Neural cell (in vitro differentiated cells): Measurements from ENCODE around the gene ABCB8. TPM values are rescaled to one million over a fixed set of nuclear protein-coding genes. Genes with fewer than 3 reads are reported as not detected.

Source experiments
- H2AFZ ChIP-seq: fragments of 200-600, 300-800 bp; sonication (generic), shearing (Covaris generic); 2 replicates; pipeline ENCODE4 v1.6.0; 2014; ENCODE audit warnings: low read depth, mild to moderate bottlenecking, antibody characterized with exemption, low read length, moderate library complexity
- H3F3A ChIP-seq: fragments of 200-600 bp; shearing (Covaris generic); 2 replicates; pipeline ENCODE4 v1.6.1; 2016; ENCODE audit warnings: mild to moderate bottlenecking, moderate library complexity, mixed read lengths, antibody characterized with exemption, low read length; ENCODE audit not compliant: insufficient read depth, poor library complexity, severe bottlenecking
- H3K27ac ChIP-seq: fragments of 200-600, 300-800 bp; sonication (generic), shearing (Covaris generic); 2 replicates; pipeline ENCODE4 v1.5.1; 2014; ENCODE audit warnings: mild to moderate bottlenecking, low read length, moderate library complexity
- H3K27me3 ChIP-seq: fragments of 300-800, 200-600 bp; sonication (generic), shearing (Covaris generic); 2 replicates; pipeline ENCODE4 v1.6.0; 2014; ENCODE audit warnings: mild to moderate bottlenecking, low read depth, low read length, moderate library complexity; ENCODE audit not compliant: insufficient read depth
- H3K36me3 ChIP-seq: fragments of 300-800, 200-600 bp; sonication (generic), shearing (Covaris generic); 2 replicates; pipeline ENCODE4 v1.5.1; 2014; ENCODE audit warnings: mild to moderate bottlenecking, antibody characterized with exemption, low read length, moderate library complexity; ENCODE audit not compliant: insufficient read depth
- H3K4me2 ChIP-seq: fragments of 300-800, 200-600 bp; sonication (generic), shearing (Covaris generic); 2 replicates; pipeline ENCODE4 v1.6.0; 2014; ENCODE audit warnings: mild to moderate bottlenecking, low read length
- H3K4me3 ChIP-seq: fragments of 300-800, 200-600 bp; sonication (generic), shearing (Covaris generic); 2 replicates; pipeline ENCODE4 v1.5.1; 2014; ENCODE audit warnings: mild to moderate bottlenecking, low read length, moderate library complexity
- H3K79me2 ChIP-seq: fragments of 200-600 bp; shearing (Covaris generic); replicated peaks from 2 replicates; pipeline ENCODE4 v1.6.0; 2014; ENCODE audit warnings: mild to moderate bottlenecking, low read length, moderate library complexity; ENCODE audit not compliant: insufficient read depth
- H3K9ac ChIP-seq: fragments of 300-800, 200-600 bp; sonication (generic), shearing (Covaris generic); 2 replicates; pipeline ENCODE4 v1.6.1; 2016; ENCODE audit warnings: mild to moderate bottlenecking, low read length, mixed read lengths
- H3K9me2 ChIP-seq: fragments of 200-600 bp; shearing (Covaris generic); 2 replicates; pipeline ENCODE4 v1.6.1; 2016; ENCODE audit warnings: mild to moderate bottlenecking, low read length, mixed read lengths; ENCODE audit not compliant: insufficient read depth
- H3K9me3 ChIP-seq: fragments of 200-600, 300-800 bp; sonication (generic), shearing (Covaris generic); 2 replicates; pipeline ENCODE4 v1.6.1; 2016; ENCODE audit warnings: mild to moderate bottlenecking, mixed run types, low read length, moderate library complexity, mixed read lengths
- H4K20me1 ChIP-seq: fragments of 200-600 bp; shearing (Covaris generic); 2 replicates; pipeline ENCODE4 v1.6.1; 2016; ENCODE audit warnings: mild to moderate bottlenecking, mixed run types; ENCODE audit not compliant: insufficient read depth
- EP300 ChIP-seq: fragments of 450-650 bp; conservative IDR thresholded peaks from 2 replicates; pipeline ENCODE4 v1.6.1; 2014; ENCODE audit warnings: antibody characterized with exemption, mild to moderate bottlenecking, moderate library complexity; ENCODE audit not compliant: poor library complexity, severe bottlenecking
- EZH2 ChIP-seq: fragments of 200-600, 300-800 bp; shearing (Covaris generic), sonication (generic); IDR thresholded peaks from 2 replicates; pipeline ENCODE4 v1.6.1; 2014; ENCODE audit warnings: antibody characterized with exemption, low read length, borderline replicate concordance, mild to moderate bottlenecking; ENCODE audit not compliant: insufficient read depth, poor library complexity, severe bottlenecking
- MXI1 ChIP-seq: fragments of 450-650 bp; conservative IDR thresholded peaks from 2 replicates; pipeline ENCODE4 v1.6.1; 2014; ENCODE audit warnings: antibody characterized with exemption, mild to moderate bottlenecking; ENCODE audit not compliant: poor library complexity, severe bottlenecking
- POLR2AphosphoS5 ChIP-seq: IDR thresholded peaks from 2 replicates; pipeline ENCODE4 v1.6.1; 2012
- RAD21 ChIP-seq: fragments of 450-650 bp; conservative IDR thresholded peaks from 2 replicates; pipeline ENCODE4 v1.6.1; 2014; ENCODE audit warnings: antibody characterized with exemption, mild to moderate bottlenecking, moderate library complexity
- SMC3 ChIP-seq: fragments of 450-650 bp; conservative IDR thresholded peaks from 2 replicates; pipeline ENCODE4 v1.6.1; 2014; ENCODE audit warnings: antibody characterized with exemption, mild to moderate bottlenecking, moderate library complexity; ENCODE audit not compliant: poor library complexity
- TAF1 ChIP-seq: IDR thresholded peaks from 2 replicates; pipeline ENCODE4 v1.6.1; 2012; ENCODE audit warnings: low read depth
- polyA plus RNA-seq: library from polyadenylated mRNA; depleted of rRNA; stranded (reverse); fragments of >200 nt; gene quantifications from 2 replicates; pipeline ENCODE4 v1.2.3, GENCODE V29; 2014
- TF ChIP-seq, protein P1 (sequence below): IDR thresholded peaks from 2 replicates; pipeline ENCODE4 v1.6.1; 2012; ENCODE audit warnings: borderline replicate concordance
- TF ChIP-seq, protein P2 (sequence below): fragments of 450-650 bp; IDR thresholded peaks from 2 replicates; pipeline ENCODE4 v1.5.1; 2014; ENCODE audit warnings: antibody characterized with exemption, mild to moderate bottlenecking, moderate library complexity; ENCODE audit not compliant: poor library complexity, severe bottlenecking

The ABCB8 gene
- polyA plus RNA-seq, 1 donor from 2014 or later = 40.5 TPM

DNA sequence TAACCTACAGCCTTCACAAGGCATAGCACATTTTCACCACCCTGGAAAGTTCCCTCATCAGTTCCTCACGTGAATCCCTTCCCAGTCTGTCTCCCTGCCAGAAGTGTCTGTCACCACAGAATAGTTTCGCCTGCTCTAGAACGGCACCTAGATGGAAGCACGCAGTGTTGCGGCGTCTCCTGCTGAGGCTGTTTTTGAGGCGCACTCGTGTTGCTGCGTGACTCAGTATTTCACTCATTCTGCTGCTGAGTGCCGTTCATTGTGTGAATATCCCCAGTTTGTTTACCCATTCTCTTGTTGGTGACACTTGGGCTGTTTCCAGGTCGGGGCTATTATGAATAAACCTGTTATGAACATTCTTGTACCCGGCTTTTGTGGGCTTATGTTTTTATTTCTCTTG, 24.7 kb upstream of the ABCB8 start:
- H3K9me3 ChIP-seq = no peaks in the 10 kb centered on the region
- no peak overlapping the region for H3K4me2 ChIP-seq
- no peak overlapping the region for H3K27ac ChIP-seq
- H3K79me2 ChIP-seq = no peaks in the 10 kb centered on the region
- H3F3A ChIP-seq = no peaks in the 10 kb centered on the region
- H4K20me1 ChIP-seq = no peaks in the 10 kb centered on the region
- TF ChIP-seq, protein P1, sequence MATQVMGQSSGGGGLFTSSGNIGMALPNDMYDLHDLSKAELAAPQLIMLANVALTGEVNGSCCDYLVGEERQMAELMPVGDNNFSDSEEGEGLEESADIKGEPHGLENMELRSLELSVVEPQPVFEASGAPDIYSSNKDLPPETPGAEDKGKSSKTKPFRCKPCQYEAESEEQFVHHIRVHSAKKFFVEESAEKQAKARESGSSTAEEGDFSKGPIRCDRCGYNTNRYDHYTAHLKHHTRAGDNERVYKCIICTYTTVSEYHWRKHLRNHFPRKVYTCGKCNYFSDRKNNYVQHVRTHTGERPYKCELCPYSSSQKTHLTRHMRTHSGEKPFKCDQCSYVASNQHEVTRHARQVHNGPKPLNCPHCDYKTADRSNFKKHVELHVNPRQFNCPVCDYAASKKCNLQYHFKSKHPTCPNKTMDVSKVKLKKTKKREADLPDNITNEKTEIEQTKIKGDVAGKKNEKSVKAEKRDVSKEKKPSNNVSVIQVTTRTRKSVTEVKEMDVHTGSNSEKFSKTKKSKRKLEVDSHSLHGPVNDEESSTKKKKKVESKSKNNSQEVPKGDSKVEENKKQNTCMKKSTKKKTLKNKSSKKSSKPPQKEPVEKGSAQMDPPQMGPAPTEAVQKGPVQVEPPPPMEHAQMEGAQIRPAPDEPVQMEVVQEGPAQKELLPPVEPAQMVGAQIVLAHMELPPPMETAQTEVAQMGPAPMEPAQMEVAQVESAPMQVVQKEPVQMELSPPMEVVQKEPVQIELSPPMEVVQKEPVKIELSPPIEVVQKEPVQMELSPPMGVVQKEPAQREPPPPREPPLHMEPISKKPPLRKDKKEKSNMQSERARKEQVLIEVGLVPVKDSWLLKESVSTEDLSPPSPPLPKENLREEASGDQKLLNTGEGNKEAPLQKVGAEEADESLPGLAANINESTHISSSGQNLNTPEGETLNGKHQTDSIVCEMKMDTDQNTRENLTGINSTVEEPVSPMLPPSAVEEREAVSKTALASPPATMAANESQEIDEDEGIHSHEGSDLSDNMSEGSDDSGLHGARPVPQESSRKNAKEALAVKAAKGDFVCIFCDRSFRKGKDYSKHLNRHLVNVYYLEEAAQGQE = no peak
- TF ChIP-seq RAD21 (no peak), MXI1 (no peak), POLR2AphosphoS5 (no peak), TAF1 (no peak), EP300 (no peak), EZH2 (no peak), SMC3 (no peak)
- TF ChIP-seq, protein P2, sequence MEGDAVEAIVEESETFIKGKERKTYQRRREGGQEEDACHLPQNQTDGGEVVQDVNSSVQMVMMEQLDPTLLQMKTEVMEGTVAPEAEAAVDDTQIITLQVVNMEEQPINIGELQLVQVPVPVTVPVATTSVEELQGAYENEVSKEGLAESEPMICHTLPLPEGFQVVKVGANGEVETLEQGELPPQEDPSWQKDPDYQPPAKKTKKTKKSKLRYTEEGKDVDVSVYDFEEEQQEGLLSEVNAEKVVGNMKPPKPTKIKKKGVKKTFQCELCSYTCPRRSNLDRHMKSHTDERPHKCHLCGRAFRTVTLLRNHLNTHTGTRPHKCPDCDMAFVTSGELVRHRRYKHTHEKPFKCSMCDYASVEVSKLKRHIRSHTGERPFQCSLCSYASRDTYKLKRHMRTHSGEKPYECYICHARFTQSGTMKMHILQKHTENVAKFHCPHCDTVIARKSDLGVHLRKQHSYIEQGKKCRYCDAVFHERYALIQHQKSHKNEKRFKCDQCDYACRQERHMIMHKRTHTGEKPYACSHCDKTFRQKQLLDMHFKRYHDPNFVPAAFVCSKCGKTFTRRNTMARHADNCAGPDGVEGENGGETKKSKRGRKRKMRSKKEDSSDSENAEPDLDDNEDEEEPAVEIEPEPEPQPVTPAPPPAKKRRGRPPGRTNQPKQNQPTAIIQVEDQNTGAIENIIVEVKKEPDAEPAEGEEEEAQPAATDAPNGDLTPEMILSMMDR = no peak
- no peak overlapping the region for H2AFZ ChIP-seq
- H3K9me2 ChIP-seq = no peaks in the 10 kb centered on the region
- H3K4me3 ChIP-seq = no peak overlapping the region
- no peak overlapping the region for H3K9ac ChIP-seq
- H3K27me3 ChIP-seq = no peaks in the 10 kb centered on the region
- no peaks in the 10 kb centered on the region for H3K36me3 ChIP-seq

DNA sequence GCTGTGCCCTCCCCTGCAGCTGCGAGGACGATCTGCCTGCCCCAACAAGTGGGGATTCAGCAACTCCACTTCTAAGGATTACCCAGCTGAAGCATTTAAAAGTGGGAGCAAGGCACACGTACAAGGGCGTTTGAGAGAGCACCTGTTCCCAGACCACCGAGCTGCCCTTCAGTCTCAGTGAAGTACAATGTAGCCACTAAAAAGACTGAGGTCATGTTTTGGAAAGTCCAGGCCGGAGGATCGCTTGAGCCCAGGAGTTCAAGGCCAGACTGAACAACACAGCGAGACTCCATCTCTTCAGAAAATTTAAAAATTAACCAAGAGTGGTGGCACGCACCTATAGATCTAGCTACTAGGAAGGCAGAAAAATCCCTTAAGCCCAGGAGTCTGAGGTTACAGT, 22.7 kb upstream of the ABCB8 start:
- no peak overlapping the region for H3K9ac ChIP-seq
- no peaks in the 10 kb centered on the region for H4K20me1 ChIP-seq
- H3K36me3 ChIP-seq = no peaks in the 10 kb centered on the region
- no peak overlapping the region for H2AFZ ChIP-seq
- no peaks in the 10 kb centered on the region for H3F3A ChIP-seq
- H3K4me2 ChIP-seq = no peak overlapping the region
- no peaks in the 10 kb centered on the region for H3K9me3 ChIP-seq
- no peak overlapping the region for H3K4me3 ChIP-seq
- H3K27ac ChIP-seq = no peak overlapping the region
- H3K27me3 ChIP-seq = no peaks in the 10 kb centered on the region
- no peak for TF ChIP-seq SMC3
- no peak for TF ChIP-seq EZH2
- TF ChIP-seq POLR2AphosphoS5 = no peak
- no peak for TF ChIP-seq RAD21
- TF ChIP-seq MXI1 = no peak
- TF ChIP-seq, protein P2 = no peak
- TF ChIP-seq EP300 = no peak
- TF ChIP-seq, protein P1 = no peak
- no peak for TF ChIP-seq TAF1
- H3K9me2 ChIP-seq = no peaks in the 10 kb centered on the region
- H3K79me2 ChIP-seq = no peaks in the 10 kb centered on the region
